MM.1S (cell line): ENCODE data around the gene SMPX.

ENCODE experiments used
- DNase-seq: peaks from one replicate; pipeline ENCODE4 v3.0.0-alpha.2; 2015
- H2AFZ ChIP-seq: fragments of 300-600 bp; sonication (generic); 2 replicates; pipeline ENCODE4 v1.6.0; 2016; ENCODE audit warnings: antibody characterized with exemption, low read length
- H3F3A ChIP-seq: fragments of 300-600 bp; sonication (generic); 2 replicates; pipeline ENCODE4 v1.6.1; 2016; ENCODE audit warnings: mild to moderate bottlenecking, antibody characterized with exemption, low read length, moderate library complexity, mixed read lengths; ENCODE audit not compliant: insufficient read depth
- H3K27ac ChIP-seq: fragments of 300-600 bp; sonication (generic); 2 replicates; pipeline ENCODE4 v1.5.1; 2016; ENCODE audit warnings: mild to moderate bottlenecking, low read length
- H3K27me3 ChIP-seq: fragments of 300-600 bp; sonication (generic); replicated peaks from 2 replicates; pipeline ENCODE4 v1.6.0; 2016; ENCODE audit warnings: low read length; ENCODE audit not compliant: insufficient read depth
- H3K36me3 ChIP-seq: fragments of 300-600 bp; sonication (generic); replicated peaks from 2 replicates; pipeline ENCODE4 v1.6.1; 2016; ENCODE audit warnings: mild to moderate bottlenecking, low read length, mixed read lengths; ENCODE audit not compliant: insufficient read depth
- H3K4me1 ChIP-seq: fragments of 300-600 bp; sonication (generic); 2 replicates; pipeline ENCODE4 v1.6.1; 2016; ENCODE audit warnings: low read length, mixed read lengths
- H3K4me2 ChIP-seq: fragments of 300-600 bp; sonication (generic); 2 replicates; pipeline ENCODE4 v1.6.0; 2016; ENCODE audit warnings: low read depth, low read length
- H3K4me3 ChIP-seq: fragments of 300-600 bp; sonication (generic); 2 replicates; pipeline ENCODE4 v1.5.1; 2016; ENCODE audit warnings: low read length, mixed read lengths
- H3K79me2 ChIP-seq: fragments of 300-600 bp; sonication (generic); 2 replicates; pipeline ENCODE4 v1.6.1; 2016; ENCODE audit warnings: mixed run types, low read length, mixed read lengths
- H3K9ac ChIP-seq: fragments of 300-600 bp; sonication (generic); 2 replicates; pipeline ENCODE4 v1.6.1; 2016; ENCODE audit warnings: low read length, mixed read lengths
- H3K9me2 ChIP-seq: fragments of 300-600 bp; sonication (generic); replicated peaks from 2 replicates; pipeline ENCODE4 v1.6.1; 2016; ENCODE audit warnings: mild to moderate bottlenecking, low read length, mixed read lengths; ENCODE audit not compliant: insufficient read depth
- H3K9me3 ChIP-seq: fragments of 300-600 bp; sonication (generic); replicated peaks from 2 replicates; pipeline ENCODE4 v1.6.1; 2016; ENCODE audit warnings: mild to moderate bottlenecking, low read length, mixed read lengths; ENCODE audit not compliant: insufficient read depth
- H4K20me1 ChIP-seq: fragments of 300-600 bp; sonication (generic); 2 replicates; pipeline ENCODE4 v1.6.1; 2016; ENCODE audit warnings: mild to moderate bottlenecking, low read length, moderate library complexity, mixed read lengths; ENCODE audit not compliant: insufficient read depth
- EZH2 ChIP-seq: fragments of 300-600 bp; sonication (generic); optimal IDR thresholded peaks from 2 replicates; pipeline ENCODE3; 2017; ENCODE audit warnings: low read depth, mild to moderate bottlenecking, antibody characterized with exemption, low read length, mixed read lengths
- EZH2phosphoT487 ChIP-seq: fragments of 300-600 bp; sonication (generic); IDR thresholded peaks from 2 replicates; pipeline ENCODE4 v1.6.1; 2018; ENCODE audit warnings: antibody characterized with exemption, low read length
- TF ChIP-seq, protein P1 (sequence below): fragments of 300-600 bp; sonication (generic); IDR thresholded peaks from 2 replicates; pipeline ENCODE4 v1.5.1; 2016; ENCODE audit warnings: antibody characterized with exemption, low read length, mixed read lengths

The SMPX gene

DNA sequence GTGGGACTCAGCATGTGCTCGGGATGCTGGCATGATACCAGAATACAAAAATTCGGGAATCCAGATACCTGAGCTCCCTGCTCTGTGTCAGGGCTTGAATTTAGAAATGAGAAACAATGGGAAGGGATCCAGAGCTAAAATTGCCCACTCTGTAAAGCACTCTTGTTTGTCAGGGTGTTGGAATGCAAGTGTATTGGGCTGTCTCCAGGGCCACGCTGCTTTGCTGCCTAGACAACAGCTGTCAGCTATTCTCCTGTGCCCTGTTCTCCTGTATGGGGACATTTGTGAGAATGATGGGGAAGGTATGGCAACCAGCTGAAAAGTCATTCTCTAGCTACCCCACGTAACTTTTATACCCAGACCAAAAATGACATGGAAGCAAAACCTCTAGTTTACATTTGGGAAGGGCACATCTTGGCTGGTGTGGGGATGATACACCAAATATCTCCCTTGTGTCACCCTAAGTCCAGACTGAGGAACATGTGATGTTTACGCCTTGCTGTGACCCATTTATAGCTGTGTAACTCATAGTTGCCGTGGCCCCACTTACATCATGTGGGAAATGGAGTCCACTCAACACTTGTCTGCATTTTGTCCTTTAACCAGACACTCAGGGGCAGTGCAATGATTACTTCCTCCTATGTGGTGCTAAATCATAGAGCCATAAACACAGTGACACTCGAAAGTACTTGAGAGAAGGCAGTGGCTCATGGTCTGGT is 46.6 kb downstream of the SMPX start:
- H3F3A ChIP-seq = no peaks in the 10 kb centered on the region
- no peak overlapping the region for H3K4me2 ChIP-seq
- H3K9me2 ChIP-seq = no peaks in the 10 kb centered on the region
- H2AFZ ChIP-seq = no peak overlapping the region
- H3K27ac ChIP-seq = no peak overlapping the region
- no peaks in the 10 kb centered on the region for H4K20me1 ChIP-seq
- no peak for TF ChIP-seq EZH2phosphoT487
- TF ChIP-seq, protein P1, sequence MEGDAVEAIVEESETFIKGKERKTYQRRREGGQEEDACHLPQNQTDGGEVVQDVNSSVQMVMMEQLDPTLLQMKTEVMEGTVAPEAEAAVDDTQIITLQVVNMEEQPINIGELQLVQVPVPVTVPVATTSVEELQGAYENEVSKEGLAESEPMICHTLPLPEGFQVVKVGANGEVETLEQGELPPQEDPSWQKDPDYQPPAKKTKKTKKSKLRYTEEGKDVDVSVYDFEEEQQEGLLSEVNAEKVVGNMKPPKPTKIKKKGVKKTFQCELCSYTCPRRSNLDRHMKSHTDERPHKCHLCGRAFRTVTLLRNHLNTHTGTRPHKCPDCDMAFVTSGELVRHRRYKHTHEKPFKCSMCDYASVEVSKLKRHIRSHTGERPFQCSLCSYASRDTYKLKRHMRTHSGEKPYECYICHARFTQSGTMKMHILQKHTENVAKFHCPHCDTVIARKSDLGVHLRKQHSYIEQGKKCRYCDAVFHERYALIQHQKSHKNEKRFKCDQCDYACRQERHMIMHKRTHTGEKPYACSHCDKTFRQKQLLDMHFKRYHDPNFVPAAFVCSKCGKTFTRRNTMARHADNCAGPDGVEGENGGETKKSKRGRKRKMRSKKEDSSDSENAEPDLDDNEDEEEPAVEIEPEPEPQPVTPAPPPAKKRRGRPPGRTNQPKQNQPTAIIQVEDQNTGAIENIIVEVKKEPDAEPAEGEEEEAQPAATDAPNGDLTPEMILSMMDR = no peak
- no peak for TF ChIP-seq EZH2
- no peaks in the 10 kb centered on the region for H3K79me2 ChIP-seq
- H3K4me1 ChIP-seq = no peaks in the 10 kb centered on the region
- H3K36me3 ChIP-seq = no peaks in the 10 kb centered on the region
- no peak overlapping the region for H3K4me3 ChIP-seq
- H3K9ac ChIP-seq = no peak overlapping the region
- no peaks in the 10 kb centered on the region for H3K27me3 ChIP-seq
- H3K9me3 ChIP-seq = no peaks in the 10 kb centered on the region
- no peak for DNase-seq

DNA sequence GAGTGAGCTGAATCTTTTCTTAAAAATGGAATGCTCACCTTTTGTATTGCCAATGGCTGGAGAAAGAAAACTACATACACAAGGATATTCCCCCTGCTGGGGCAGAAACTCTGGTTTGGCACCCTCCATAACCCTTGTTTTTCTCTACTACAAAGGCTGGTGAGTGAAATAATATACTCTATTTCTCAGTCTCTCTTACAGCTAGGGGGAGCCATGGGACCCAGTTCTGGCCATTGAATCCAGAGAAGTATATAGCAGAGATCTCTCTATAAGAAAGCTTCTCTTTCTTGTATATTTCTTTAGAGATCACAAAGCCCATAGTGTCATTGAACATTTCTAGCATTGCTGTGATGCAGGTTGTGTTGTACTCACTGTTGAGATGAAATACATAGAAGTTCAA is 49.8 kb downstream of the SMPX start:
- Histone ChIP-seq H3K36me3 (no peaks in the 10 kb centered on the region), H3K9ac (no peak overlapping the region), H3K27ac (no peak overlapping the region), H3K27me3 (no peaks in the 10 kb centered on the region), H3K79me2 (no peaks in the 10 kb centered on the region), H2AFZ (no peak overlapping the region), H3K9me2 (no peaks in the 10 kb centered on the region), H3K9me3 (no peaks in the 10 kb centered on the region), H3K4me2 (no peak overlapping the region), H3K4me3 (no peak overlapping the region), H3K4me1 (no peaks in the 10 kb centered on the region), H3F3A (no peaks in the 10 kb centered on the region), H4K20me1 (no peaks in the 10 kb centered on the region)
- no peak for DNase-seq
- no peak for TF ChIP-seq EZH2phosphoT487
- TF ChIP-seq, protein P1 = 0 out of 2 replicates have a peak, but pooled peaks have one; percentile 16

DNA sequence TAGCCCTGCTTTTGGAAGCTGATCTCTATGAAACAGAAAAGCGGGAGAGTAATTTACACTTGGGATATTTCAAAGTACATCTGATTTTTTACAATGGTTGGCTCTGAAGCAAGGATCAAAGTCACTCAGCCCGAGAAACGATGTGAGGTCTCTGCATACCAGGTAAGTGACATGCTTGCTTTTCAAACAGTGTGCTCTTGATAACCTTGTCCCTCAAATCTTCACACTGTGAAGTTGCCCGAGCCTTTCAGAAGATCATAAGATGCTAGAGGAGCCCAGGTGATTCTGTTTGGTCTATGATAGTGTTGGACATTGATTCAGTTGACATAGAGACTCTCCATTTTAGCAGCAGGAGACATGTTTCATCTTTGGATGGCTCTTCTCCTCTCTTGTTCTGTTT is 52.7 kb downstream of the SMPX start:
- no peak overlapping the region for H2AFZ ChIP-seq
- no peak overlapping the region for H3K4me2 ChIP-seq
- no peaks in the 10 kb centered on the region for H3K9me3 ChIP-seq
- H3K4me1 ChIP-seq = no peaks in the 10 kb centered on the region
- no peaks in the 10 kb centered on the region for H3K9me2 ChIP-seq
- H3K36me3 ChIP-seq = no peaks in the 10 kb centered on the region
- H3K27ac ChIP-seq = no peak overlapping the region
- no peaks in the 10 kb centered on the region for H3F3A ChIP-seq
- H3K79me2 ChIP-seq = no peaks in the 10 kb centered on the region
- TF ChIP-seq EZH2phosphoT487 (no peak), EZH2 (no peak)
- TF ChIP-seq, protein P1 = no peak
- no peak for DNase-seq
- H3K27me3 ChIP-seq = no peaks in the 10 kb centered on the region
- no peak overlapping the region for H3K4me3 ChIP-seq
- H4K20me1 ChIP-seq = no peaks in the 10 kb centered on the region
- H3K9ac ChIP-seq = no peak overlapping the region
